H9 (cell line): ENCODE data around the gene CCDC81. TPM values are rescaled to one million over a fixed set of nuclear protein-coding genes. Genes with fewer than 3 reads are reported as not detected.

ENCODE experiments used
- DNase-seq: peaks from one replicate; pipeline ENCODE4 v3.0.0-alpha.2; 2017
- H2AFZ ChIP-seq: one replicate; pipeline ENCODE4 v1.6.1; 2013; ENCODE audit warnings: mild to moderate bottlenecking, low read length, control low read depth, moderate library complexity
- H2AK5ac ChIP-seq: 2 replicates; pipeline ENCODE4 v1.6.1; 2013; ENCODE audit warnings: low read length, control low read depth, mixed read lengths; ENCODE audit not compliant: insufficient read length
- H2BK120ac ChIP-seq: one replicate; pipeline ENCODE4 v1.6.1; 2013; ENCODE audit warnings: low read depth, mild to moderate bottlenecking, low read length, control low read depth, inconsistent platforms; ENCODE audit not compliant: poor library complexity, severe bottlenecking
- H2BK12ac ChIP-seq: 2 replicates; pipeline ENCODE4 v1.6.1; 2013; ENCODE audit warnings: low read length, control low read depth, mixed read lengths, low read depth; ENCODE audit not compliant: insufficient read length
- H2BK15ac ChIP-seq: 2 replicates; pipeline ENCODE4 v1.6.1; 2013; ENCODE audit warnings: low read depth, low read length, control low read depth
- H2BK20ac ChIP-seq: one replicate; pipeline ENCODE4 v1.6.1; 2013; ENCODE audit warnings: low read depth, mild to moderate bottlenecking, low read length, control low read depth, inconsistent platforms; ENCODE audit not compliant: poor library complexity, severe bottlenecking
- H2BK5ac ChIP-seq: 2 replicates; pipeline ENCODE4 v1.6.1; 2013; ENCODE audit warnings: low read length, control low read depth, mixed read lengths; ENCODE audit not compliant: insufficient read length
- H3K14ac ChIP-seq: 2 replicates; pipeline ENCODE4 v1.6.1; 2013; ENCODE audit warnings: low read length, control low read depth; ENCODE audit not compliant: insufficient read depth
- H3K18ac ChIP-seq: 2 replicates; pipeline ENCODE4 v1.6.1; 2013; ENCODE audit warnings: low read depth, mild to moderate bottlenecking, mixed read lengths, low read length, control low read depth; ENCODE audit not compliant: insufficient read length
- H3K23ac ChIP-seq: 2 replicates; pipeline ENCODE4 v1.6.1; 2013; ENCODE audit warnings: low read length, control low read depth, mixed read lengths, low read depth; ENCODE audit not compliant: insufficient read length
- H3K23me2 ChIP-seq: 2 replicates; pipeline ENCODE4 v1.6.1; 2013; ENCODE audit warnings: low read depth, mild to moderate bottlenecking, mixed read lengths, low read length, control low read depth; ENCODE audit not compliant: insufficient read length, poor library complexity, severe bottlenecking
- H3K27ac ChIP-seq: 2 replicates; pipeline ENCODE4 v1.5.1; 2013; ENCODE audit warnings: low read length, control low read depth, mixed read lengths, low read depth; ENCODE audit not compliant: insufficient read length
- H3K27me3 ChIP-seq: 2 replicates; pipeline ENCODE4 v1.6.1; 2013; ENCODE audit warnings: low read length, control low read depth, inconsistent platforms; ENCODE audit not compliant: insufficient read depth
- H3K4ac ChIP-seq: 2 replicates; pipeline ENCODE4 v1.6.1; 2013; ENCODE audit warnings: low read depth, mild to moderate bottlenecking, control low read depth, inconsistent platforms, low read length, moderate library complexity
- H3K4me1 ChIP-seq: 2 replicates; pipeline ENCODE4 v1.6.1; 2013; ENCODE audit warnings: low read length, control low read depth, inconsistent platforms; ENCODE audit not compliant: insufficient read depth
- H3K4me2 ChIP-seq: 2 replicates; pipeline ENCODE4 v1.6.1; 2013; ENCODE audit warnings: low read length, control low read depth, mixed read lengths; ENCODE audit not compliant: insufficient read length, insufficient read depth
- H3K56ac ChIP-seq: 2 replicates; pipeline ENCODE4 v1.6.1; 2013; ENCODE audit warnings: low read depth, mild to moderate bottlenecking, mixed read lengths, low read length, control low read depth; ENCODE audit not compliant: insufficient read length
- H3K79me1 ChIP-seq: 2 replicates; pipeline ENCODE4 v1.6.1; 2013; ENCODE audit warnings: low read depth, mild to moderate bottlenecking, moderate library complexity, low read length, control low read depth, inconsistent platforms; ENCODE audit not compliant: insufficient read depth, poor library complexity, severe bottlenecking
- H3K79me2 ChIP-seq: 2 replicates; pipeline ENCODE4 v1.6.1; 2013; ENCODE audit warnings: low read length, control low read depth, inconsistent platforms; ENCODE audit not compliant: insufficient read depth
- H3K9ac ChIP-seq: 2 replicates; pipeline ENCODE4 v1.6.1; 2013; ENCODE audit warnings: low read length, control low read depth, mixed read lengths; ENCODE audit not compliant: insufficient read length; ENCODE audit errors: extremely low read depth
- H3K9me3 ChIP-seq: one replicate; pipeline ENCODE4 v1.6.1; 2013; ENCODE audit warnings: low read depth, low read length, inconsistent platforms; ENCODE audit not compliant: control insufficient read depth
- H3T11ph ChIP-seq: one replicate; pipeline ENCODE4 v1.6.1; 2013; ENCODE audit warnings: mild to moderate bottlenecking, low read length, control low read depth, inconsistent platforms
- H4K20me1 ChIP-seq: one replicate; pipeline ENCODE4 v1.6.1; 2013; ENCODE audit not compliant: control insufficient read depth, insufficient read length, insufficient read depth
- H4K5ac ChIP-seq: 2 replicates; pipeline ENCODE4 v1.6.1; 2013; ENCODE audit warnings: low read depth, mild to moderate bottlenecking, mixed read lengths, low read length, control low read depth; ENCODE audit not compliant: insufficient read length
- H4K8ac ChIP-seq: replicated peaks from 2 replicates; pipeline ENCODE4 v1.6.1; 2013; ENCODE audit warnings: low read length, control low read depth, mixed read lengths, low read depth; ENCODE audit not compliant: insufficient read length
- H4K91ac ChIP-seq: 2 replicates; pipeline ENCODE4 v1.6.1; 2013; ENCODE audit warnings: low read depth, mild to moderate bottlenecking, moderate library complexity, mixed read lengths, low read length, control low read depth; ENCODE audit not compliant: insufficient read length
- H3K27ac Mint-ChIP-seq, 3 experiments: 2 replicates in 2 of 3; 3 replicates in 1 of 3; pipeline ENCODE4 v1.8.0; 2020 to 2021; ENCODE audit warnings: mixed read lengths in 3 of 3, mild to moderate bottlenecking in 1 of 3, moderate library complexity in 1 of 3
- H3K27me3 Mint-ChIP-seq: 2 replicates; pipeline ENCODE4 v1.8.0; 2021; ENCODE audit warnings: low read depth, mild to moderate bottlenecking, moderate library complexity, mixed read lengths
- H3K36me3 Mint-ChIP-seq, 3 experiments: 2 replicates in 2 of 3; 3 replicates in 1 of 3; pipeline ENCODE4 v1.8.0; 2020 to 2021; ENCODE audit warnings: low read depth in 3 of 3, mixed read lengths in 3 of 3; ENCODE audit not compliant: insufficient read depth in 1 of 3
- H3K4me1 Mint-ChIP-seq, 2 experiments: 2 replicates each; pipeline ENCODE4 v1.8.0; 2020; ENCODE audit warnings: mixed read lengths in 2 of 2
- H3K4me3 Mint-ChIP-seq, 2 experiments: 2 replicates in 1 of 2; 3 replicates in 1 of 2; pipeline ENCODE4 v1.8.0; 2020 to 2021; ENCODE audit warnings: mild to moderate bottlenecking in 2 of 2, mixed read lengths in 2 of 2, moderate library complexity in 1 of 2
- H3K9me3 Mint-ChIP-seq, 2 experiments: 2 replicates in 1 of 2; 3 replicates in 1 of 2; pipeline ENCODE4 v1.8.0; 2020; ENCODE audit warnings: mild to moderate bottlenecking in 2 of 2, mixed read lengths in 2 of 2, moderate library complexity in 1 of 2
- CTCF ChIP-seq: fragments of 200-600 bp; sonication (generic); conservative IDR thresholded peaks from 3 replicates; pipeline ENCODE4 v1.8.0; 2021; ENCODE audit warnings: antibody characterized with exemption, mild to moderate bottlenecking
- WGBS: extraction: QIAGEN DNeasy Blood & Tissue Kit; methylation state at CpG from one replicate; pipeline ENCODE4 v1.1.7; 2013; ENCODE audit warnings: missing lambda C conversion rate, low lambda C conversion rate, mixed read lengths; ENCODE audit not compliant: insufficient read length; ENCODE audit errors: extremely low coverage; 5-methylcytosine and 5-hydroxymethylcytosine counted together
- total RNA-seq: library from RNA; stranded (reverse); gene quantifications from 2 replicates; pipeline ENCODE4 v1.2.1, GENCODE V29; 2021

The CCDC81 gene
- total RNA-seq, 1 experiment from 2014 or later: 0.52 TPM

- no peak overlapping the region for H3K18ac ChIP-seq
- no peaks in the 10 kb centered on the region for H3K4me1 ChIP-seq
- no peak for TF ChIP-seq CTCF
- H3K9me3 ChIP-seq: no peaks in the 10 kb centered on the region
- no peak overlapping the region for H3K9ac ChIP-seq
- no peak overlapping the region for H2AFZ ChIP-seq
- H2BK15ac ChIP-seq: no peak overlapping the region
- Mint-ChIP-seq H3K9me3 (no peaks in the 10 kb centered on the region), H3K4me3 (no peak overlapping the region), H3K4me1 (peaks cover 4% of the 10 kb centered on the region in 2 experiments), H3K27ac (no peak overlapping the region), H3K27me3 (no peaks in the 10 kb centered on the region), H3K36me3 (no peaks in the 10 kb centered on the region)
- DNase-seq: no peak
- H3K23me2 ChIP-seq: no peaks in the 10 kb centered on the region
- no peak overlapping the region for H2BK5ac ChIP-seq
- H3T11ph ChIP-seq: no peak overlapping the region
- H3K56ac ChIP-seq: no peak overlapping the region
- H3K27ac ChIP-seq: no peak overlapping the region
- no peak overlapping the region for H3K23ac ChIP-seq
- H2BK120ac ChIP-seq: no peak overlapping the region
- H4K5ac ChIP-seq: no peak overlapping the region
- H2AK5ac ChIP-seq: no peak overlapping the region
- no peaks in the 10 kb centered on the region for H3K79me1 ChIP-seq
- H2BK20ac ChIP-seq: no peak overlapping the region
- no peaks in the 10 kb centered on the region for H4K20me1 ChIP-seq
- no peaks in the 10 kb centered on the region for H3K79me2 ChIP-seq
- H4K91ac ChIP-seq: no peak overlapping the region
- H3K4me2 ChIP-seq: no peak overlapping the region
- H3K4ac ChIP-seq: no peak overlapping the region
- no peak overlapping the region for H4K8ac ChIP-seq
- H3K27me3 ChIP-seq: no peaks in the 10 kb centered on the region
- no CpG with 5 or more reads among the region's 2 CpGs for WGBS
- H2BK12ac ChIP-seq: no peak overlapping the region
- H3K14ac ChIP-seq: no peak overlapping the region
Observed at GRCh38 chr11:86386283-86386682, 11.6 kb downstream of the CCDC81 start.
